K562 (cell line): ENCODE data around the gene IFI6. TPM values are rescaled to one million over a fixed set of nuclear protein-coding genes. Genes with fewer than 3 reads are reported as not detected.

Experiments
- ATAC-seq: fragments of 200-7000 bp; cut with Tn5 transposase; 3 replicates; pipeline ENCODE4 v1.9.1; 2020; ENCODE audit warnings: moderate library complexity
- BruUV-seq: library from RNA; stranded (reverse); fragments of 400-500 nt; replicated peaks from 2 replicates; lab custom pipeline; 2021; lab: Mats Ljungman, UMichigan
- CTCF ChIA-PET: fragments of 300-600 bp; formaldehyde crosslinking; extraction: SDS; loops from one replicate; lab custom pipeline; 2021; ENCODE audit warnings: low intra/inter-chr PET ratio; lab: Yijun Ruan, JAX
- POLR2A ChIA-PET: fragments of 300-600, 350-650 bp; sonication (Branson Sonifier 250); formaldehyde crosslinking; extraction: SDS; loops from one replicate; lab custom pipeline; 2021; ENCODE audit warnings: antibody characterized with exemption, inconsistent platforms; lab: Yijun Ruan, JAX
- DNase-seq, 4 experiments: peaks; one replicate each; pipeline versions ENCODE4 v3.0.0 to v3.0.0-alpha.2; 2011 to 2018; ENCODE audit warnings: low spot score in 3 of 4, mixed read lengths in 3 of 4; ENCODE audit errors: extremely low read depth in 1 of 4
- FAIRE-seq: peaks from 2 replicates; lab custom pipeline; 2011; peaks lifted over from hg19 to GRCh38; lab: Jason Lieb, UNC
- H2AFZ ChIP-seq: 2 replicates; pipeline ENCODE4 v1.6.0; 2011; ENCODE audit warnings: low read depth, low read length, control low read depth, inconsistent platforms
- H3K27ac ChIP-seq: fragments of 200-600 bp; 3 replicates; pipeline ENCODE4 v1.8.0; 2011; ENCODE audit warnings: low read depth, mild to moderate bottlenecking, control low read depth, inconsistent platforms, low read length, moderate library complexity, mixed read lengths; ENCODE audit errors: extremely low read depth
- H3K27me3 ChIP-seq, 2 experiments: fragments of 300-600 bp in 1 of 2; 2 replicates in 1 of 2; 3 replicates in 1 of 2; pipeline versions ENCODE4 v1.6.0 to v1.8.0; 2011; ENCODE audit warnings: inconsistent platforms in 2 of 2, low read length in 2 of 2, mild to moderate bottlenecking in 1 of 2, mixed read lengths in 1 of 2, moderate library complexity in 1 of 2; ENCODE audit not compliant: control insufficient read depth in 2 of 2, insufficient read depth in 2 of 2
- H3K36me3 ChIP-seq: fragments of 300-600 bp; 3 replicates; pipeline ENCODE4 v1.8.0; 2011; ENCODE audit warnings: mild to moderate bottlenecking, low read length, inconsistent platforms; ENCODE audit not compliant: control insufficient read depth, insufficient read depth
- H3K4me1 ChIP-seq, 2 experiments: fragments of 200-600 bp in 1 of 2; replicated peaks in 1 of 2; 2 replicates in 1 of 2; 3 replicates in 1 of 2; pipeline versions ENCODE4 v1.5.1 to v1.8.0; 2011; ENCODE audit warnings: inconsistent platforms in 2 of 2, low read length in 2 of 2, mild to moderate bottlenecking in 1 of 2, mixed read lengths in 1 of 2, moderate library complexity in 1 of 2; ENCODE audit not compliant: control insufficient read depth in 2 of 2, insufficient read depth in 2 of 2
- H3K4me2 ChIP-seq: 2 replicates; pipeline ENCODE4 v1.6.1; 2011; ENCODE audit warnings: low read length, control low read depth, inconsistent platforms, mixed read lengths; ENCODE audit not compliant: insufficient read depth
- H3K4me3 ChIP-seq: fragments of 200-600 bp; sonication (generic), shearing (Covaris generic); 2 replicates; pipeline ENCODE4 v1.5.1; 2016; ENCODE audit warnings: control low read depth, inconsistent platforms
- H3K79me2 ChIP-seq: fragments of 200-600 bp; 3 replicates; pipeline ENCODE4 v1.8.0; 2011; ENCODE audit warnings: low read length, inconsistent platforms; ENCODE audit not compliant: control insufficient read depth, insufficient read depth
- H3K9ac ChIP-seq, 2 experiments: 2 replicates each; pipeline versions ENCODE4 v1.6.0 to v1.6.1; 2011; ENCODE audit warnings: low read depth in 2 of 2, low read length in 2 of 2, control low read depth in 1 of 2, inconsistent platforms in 1 of 2, mild to moderate bottlenecking in 1 of 2, mixed read lengths in 1 of 2; ENCODE audit not compliant: insufficient read depth in 1 of 2
- H3K9me1 ChIP-seq: one replicate; pipeline ENCODE4 v1.6.0; 2011; ENCODE audit warnings: inconsistent platforms, mild to moderate bottlenecking, low read length, moderate library complexity; ENCODE audit not compliant: control insufficient read depth, insufficient read depth
- H3K9me3 ChIP-seq: replicated peaks from 2 replicates; pipeline ENCODE4 v1.5.1; 2011; ENCODE audit warnings: low read depth, low read length, inconsistent platforms; ENCODE audit not compliant: control insufficient read depth, insufficient read depth
- H4K20me1 ChIP-seq: replicated peaks from 2 replicates; pipeline ENCODE4 v1.6.1; 2011; ENCODE audit warnings: low read length, inconsistent platforms, mixed read lengths; ENCODE audit not compliant: control insufficient read depth, insufficient read depth
- DDX20 ChIP-seq: fragments of 450-650 bp; IDR thresholded peaks from 2 replicates; pipeline ENCODE4 v1.6.1; 2016; ENCODE audit warnings: missing genetic modification characterization, low read depth, mild to moderate bottlenecking, missing compliant biosample characterization, moderate library complexity
- FOXA3 ChIP-seq, 2 experiments: fragments of 450-650 bp in 1 of 2; sonication (generic) in 1 of 2; formaldehyde crosslinking; IDR thresholded peaks in 1 of 2; conservative IDR thresholded peaks in 1 of 2; 2 replicates each; pipeline versions ENCODE4 v1.4.0 to v1.8.0; 2020 to 2022; ENCODE audit warnings: mild to moderate bottlenecking in 2 of 2, missing genetic modification reagents in 1 of 2
- GTF2E2 ChIP-seq: fragments of 200-800 bp; sonication (Bioruptor generic); IDR thresholded peaks from 2 replicates; pipeline ENCODE4 v1.6.1; 2016; ENCODE audit warnings: missing genetic modification characterization, missing compliant biosample characterization
- HBP1 ChIP-seq: fragments of 450-650 bp; formaldehyde crosslinking; IDR thresholded peaks from 2 replicates; pipeline ENCODE4 v1.4.0; 2022; ENCODE audit warnings: missing genetic modification characterization
- KHSRP ChIP-seq: fragments of 450-650 bp; IDR thresholded peaks from 2 replicates; pipeline ENCODE4 v1.6.1; 2017
- KLF16 ChIP-seq: IDR thresholded peaks from 2 replicates; pipeline ENCODE4 v1.6.1; 2016; ENCODE audit warnings: antibody characterized with exemption
- MCM5 ChIP-seq: fragments of 450-650 bp; IDR thresholded peaks from 2 replicates; pipeline ENCODE4 v1.6.1; 2016; ENCODE audit warnings: low read depth
- SIN3A ChIP-seq, 2 experiments: fragments of 150-350 bp in 1 of 2; IDR thresholded peaks; 2 replicates each; pipeline ENCODE4 v1.6.1; 2011 to 2016; ENCODE audit warnings: borderline replicate concordance in 2 of 2, low read depth in 2 of 2, low read length in 2 of 2, mild to moderate bottlenecking in 2 of 2, moderate library complexity in 2 of 2; ENCODE audit not compliant: control insufficient read depth in 1 of 2
- ZNF12 ChIP-seq: sonication (generic); formaldehyde crosslinking; IDR thresholded peaks from 2 replicates; pipeline ENCODE4 v1.4.0; 2020; ENCODE audit warnings: mild to moderate bottlenecking, missing genetic modification reagents
- ZNF121 ChIP-seq: sonication (generic); formaldehyde crosslinking; conservative IDR thresholded peaks from 2 replicates; pipeline ENCODE4 v1.8.0; 2022; ENCODE audit warnings: missing genetic modification reagents
- ZNF174 ChIP-seq: fragments of 250-450 bp; sonication (Bioruptor Pico); IDR thresholded peaks from 2 replicates; pipeline ENCODE4 v1.4.0; 2020; ENCODE audit warnings: mild to moderate bottlenecking
- ZNF324 ChIP-seq: fragments of 250-450 bp; sonication (Bioruptor Pico); IDR thresholded peaks from 2 replicates; pipeline ENCODE4 v1.4.0; 2020; ENCODE audit warnings: mild to moderate bottlenecking
- ZNF436 ChIP-seq: fragments of 250-450, 450-650 bp; sonication (Bioruptor Pico); formaldehyde crosslinking; IDR thresholded peaks from 2 replicates; pipeline ENCODE4 v1.7.0; 2020; ENCODE audit warnings: mild to moderate bottlenecking
- ZNF518B ChIP-seq: fragments of 250-450 bp; sonication (Bioruptor Pico); IDR thresholded peaks from 2 replicates; pipeline ENCODE4 v1.5.0; 2021; ENCODE audit warnings: mild to moderate bottlenecking, moderate library complexity
- ZNF764 ChIP-seq: fragments of 250-450 bp; sonication (Bioruptor Pico); IDR thresholded peaks from 2 replicates; pipeline ENCODE4 v1.4.0; 2020; ENCODE audit warnings: low read depth, mild to moderate bottlenecking, moderate library complexity
- WGBS: fragments of 100-300 bp; shearing (Covaris generic); methylation state at CpG from one replicate; pipeline ENCODE4 v1.1.6; 2016; ENCODE audit warnings: low coverage, mixed read lengths; ENCODE audit not compliant: insufficient coverage; ENCODE audit errors: missing lambda C conversion rate; 5-methylcytosine and 5-hydroxymethylcytosine counted together
- in situ Hi-C: fragments of 300-500 bp; cut with MboI; formaldehyde crosslinking; loops from 4 replicates; pipeline ENCODE4 v1.15.0; 2018; ENCODE audit warnings: inconsistent platforms, mixed read lengths
- intact Hi-C: fragments of 100-400 bp; cut with micrococcal nuclease; formaldehyde crosslinking; loops from 2 replicates; pipeline ENCODE4 v1.14.2; 2022
- polyA plus RNA-seq, 8 experiments: library from polyadenylated mRNA; depleted of rRNA in 4 of 8; stranded (reverse) in 5 of 8; unstranded in 3 of 8; fragments of >200 nt; fragmentation: Nextera tagmentation in 2 of 8; fragmentation: Illumina TruSeq in 1 of 8; extraction: Ambion mirVana in 2 of 8; extraction: Trizol in 1 of 8; gene quantifications; 2 replicates each; pipeline versions ENCODE4 v1.2.1 to v1.2.3, GENCODE V29; 2011 to 2014; ENCODE audit warnings: inconsistent platforms in 1 of 8, missing spikeins in 1 of 8
- total RNA-seq, 7 experiments: library from RNA; depleted of rRNA in 6 of 7; stranded (reverse); fragments of >200 nt in 6 of 7; fragmentation: Illumina TruSeq in 2 of 7; extraction: Trizol in 2 of 7; gene quantifications; 2 replicates each; pipeline versions ENCODE4 v1.2.1 to v1.2.3, GENCODE V29; 2011 to 2021; ENCODE audit warnings: low replicate concordance in 1 of 7
- TF ChIP-seq, protein P1 (sequence below): fragments of 450-650 bp; IDR thresholded peaks from 2 replicates; pipeline ENCODE4 v1.6.1; 2016; ENCODE audit warnings: borderline replicate concordance

The IFI6 gene
- total and polyA plus RNA-seq, 9 of the 15 experiments (the other 6 are each of a cell fraction or from before 2014, with no cell fraction given) = 0.17 to 4.5 (median 2.2) TPM

DNA sequence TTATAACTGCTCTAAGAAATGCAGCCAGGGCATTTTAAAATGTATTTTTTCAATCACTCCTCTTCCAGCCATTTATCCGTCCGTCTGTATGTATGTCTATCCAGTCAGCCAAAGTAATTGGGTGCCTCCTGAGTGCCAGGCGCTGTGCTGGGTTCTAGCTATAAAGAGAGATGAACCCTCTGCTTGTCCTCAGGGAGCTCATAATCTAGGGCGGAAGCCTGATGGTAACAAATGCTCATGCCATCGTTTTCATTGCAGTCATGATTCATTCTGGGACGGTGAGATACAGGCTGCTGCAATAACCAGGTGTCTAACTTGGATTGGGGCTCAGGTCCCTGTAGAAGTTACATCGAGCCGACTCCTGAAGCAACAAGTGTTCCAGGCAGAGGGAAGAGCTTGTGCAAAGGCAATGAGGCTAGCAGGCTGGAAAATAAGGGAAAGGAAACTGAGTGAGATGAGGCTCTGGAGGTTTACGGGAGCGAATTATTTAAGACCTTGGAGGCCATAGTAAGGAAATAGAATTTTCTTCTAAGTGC is 11.6 kb downstream of the IFI6 start:
- intact Hi-C loops = loop anchor here (5.0 to 10.0 kb wide), 3 partner anchors 103 to 616 kb away; no protein-coding TSS in a partner anchor
- Histone ChIP-seq H3K4me3 (peak overlapping the region; percentile 46), H3K27ac (no peak overlapping the region), H4K20me1 (no peaks in the 10 kb centered on the region), H3K9ac (peak overlapping the region; percentile 0 to 92; a peak in 2 of 4 replicates), H3K79me2 (no peaks in the 10 kb centered on the region), H3K9me3 (no peaks in the 10 kb centered on the region), H2AFZ (peak overlapping the region; percentile 69), H3K27me3 (no peaks in the 10 kb centered on the region), H3K4me1 (peaks cover 25 to 30% of the 10 kb centered on the region in 2 experiments), H3K36me3 (no peaks in the 10 kb centered on the region), H3K4me2 (peak overlapping the region; percentile 71), H3K9me1 (no peaks in the 10 kb centered on the region)
- ATAC-seq = no peak
- ChIA-PET POLR2A (interaction anchor here (1.3 kb wide), 1 partner anchor 114 kb away, joined by 3 read pairs; no protein-coding TSS in a partner anchor), CTCF (interaction anchor here (0.9 to 8.3 kb wide), 2 partner anchors 52 to 104 kb away, joined by 3 to 157 read pairs; no protein-coding TSS in a partner anchor)
- 50% methylated on average over 10 of the region's 10 CpGs for WGBS
- in situ Hi-C loops = loop anchor here (5.0 kb wide), 3 partner anchors 48 to 268 kb away; partner anchors contain the start of gene GPR3
- DNase-seq = peak in 1 of 4 experiments; percentile 35
- BruUV-seq = no TSS peak
- peak; percentile 35 for FAIRE-seq
- TF ChIP-seq KHSRP (no peak), ZNF121 (CRISPR knock-in tag) (no peak), ZNF174 (CRISPR knock-in tag) (no peak), ZNF518B (CRISPR knock-in tag) (no peak), ZNF764 (CRISPR knock-in tag) (no peak), DDX20 (tag) (no peak), GTF2E2 (no peak), ZNF436 (CRISPR knock-in tag) (no peak), FOXA3 (CRISPR knock-in tag; conservative IDR thresholded peaks at IDR 0.05 in 1 of 2, IDR thresholded peaks at IDR 0.05 in 1 of 2) (peak in 1 of 2 experiments; percentile 45; a peak in 1 of 4 replicates), ZNF12 (CRISPR knock-in tag) (0 out of 2 replicates have a peak, but pooled peaks have one; percentile 24), MCM5 (no peak), ZNF324 (CRISPR knock-in tag) (no peak), HBP1 (CRISPR knock-in tag) (no peak), SIN3A (IDR thresholded peaks at IDR 0.05; ENCODE audit: borderline replicate concordance in 2 of 2, control insufficient read depth in 1 of 2, low read depth in 2 of 2, low read length in 2 of 2) (no peak), KLF16 (no peak)
- TF ChIP-seq, protein P1, sequence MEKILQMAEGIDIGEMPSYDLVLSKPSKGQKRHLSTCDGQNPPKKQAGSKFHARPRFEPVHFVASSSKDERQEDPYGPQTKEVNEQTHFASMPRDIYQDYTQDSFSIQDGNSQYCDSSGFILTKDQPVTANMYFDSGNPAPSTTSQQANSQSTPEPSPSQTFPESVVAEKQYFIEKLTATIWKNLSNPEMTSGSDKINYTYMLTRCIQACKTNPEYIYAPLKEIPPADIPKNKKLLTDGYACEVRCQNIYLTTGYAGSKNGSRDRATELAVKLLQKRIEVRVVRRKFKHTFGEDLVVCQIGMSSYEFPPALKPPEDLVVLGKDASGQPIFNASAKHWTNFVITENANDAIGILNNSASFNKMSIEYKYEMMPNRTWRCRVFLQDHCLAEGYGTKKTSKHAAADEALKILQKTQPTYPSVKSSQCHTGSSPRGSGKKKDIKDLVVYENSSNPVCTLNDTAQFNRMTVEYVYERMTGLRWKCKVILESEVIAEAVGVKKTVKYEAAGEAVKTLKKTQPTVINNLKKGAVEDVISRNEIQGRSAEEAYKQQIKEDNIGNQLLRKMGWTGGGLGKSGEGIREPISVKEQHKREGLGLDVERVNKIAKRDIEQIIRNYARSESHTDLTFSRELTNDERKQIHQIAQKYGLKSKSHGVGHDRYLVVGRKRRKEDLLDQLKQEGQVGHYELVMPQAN = no peak
